GM23338 (cell line): ENCODE data around the gene TRIM24. TPM values are rescaled to one million over a fixed set of nuclear protein-coding genes. Genes with fewer than 3 reads are reported as not detected.

Source experiments
- ATAC-seq: fragments of 200-7000 bp; cut with Tn5 transposase; 3 replicates; pipeline ENCODE4 v1.9.1; 2020
- DNase-seq: peaks from one replicate; pipeline ENCODE4 v3.0.0-alpha.2; 2015; ENCODE audit warnings: low spot score
- H2AFZ ChIP-seq: fragments of 200-600 bp; sonication (generic); 2 replicates; pipeline ENCODE4 v1.8.0; 2016; ENCODE audit warnings: antibody characterized with exemption, mild to moderate bottlenecking, moderate library complexity
- H3F3A ChIP-seq: fragments of 200-600 bp; sonication (generic); replicated peaks from 2 replicates; pipeline ENCODE4 v1.8.0; 2017; ENCODE audit warnings: antibody characterized with exemption, mixed run types, low read depth
- H3K27ac ChIP-seq: fragments of 200-600 bp; sonication (generic); 2 replicates; pipeline ENCODE4 v1.6.1; 2016; ENCODE audit warnings: low read depth
- H3K27me3 ChIP-seq: fragments of 200-600 bp; sonication (generic); 2 replicates; pipeline ENCODE4 v1.8.0; 2016; ENCODE audit warnings: mild to moderate bottlenecking, mixed run types, moderate library complexity; ENCODE audit not compliant: insufficient read depth
- H3K36me3 ChIP-seq: fragments of 200-600 bp; sonication (generic); 2 replicates; pipeline ENCODE4 v1.8.0; 2016; ENCODE audit warnings: mild to moderate bottlenecking; ENCODE audit not compliant: insufficient read depth
- H3K4me1 ChIP-seq: fragments of 200-600 bp; sonication (generic); 2 replicates; pipeline ENCODE4 v1.8.0; 2016; ENCODE audit warnings: mild to moderate bottlenecking, moderate library complexity; ENCODE audit not compliant: insufficient read depth
- H3K4me2 ChIP-seq: fragments of 200-600 bp; sonication (generic); 2 replicates; pipeline ENCODE4 v1.7.1; 2017; ENCODE audit warnings: mixed run types
- H3K4me3 ChIP-seq: fragments of 200-600 bp; sonication (generic); 2 replicates; pipeline ENCODE4 v1.6.1; 2016; ENCODE audit warnings: mixed run types
- H3K79me2 ChIP-seq: fragments of 200-600 bp; sonication (generic); replicated peaks from 2 replicates; pipeline ENCODE4 v1.8.0; 2017; ENCODE audit warnings: mild to moderate bottlenecking; ENCODE audit not compliant: insufficient read depth
- H3K9me2 ChIP-seq: fragments of 200-600 bp; sonication (generic); 2 replicates; pipeline ENCODE4 v1.8.0; 2017; ENCODE audit not compliant: insufficient read depth
- H4K20me1 ChIP-seq: fragments of 200-600 bp; sonication (generic); replicated peaks from 2 replicates; pipeline ENCODE4 v1.8.0; 2017; ENCODE audit warnings: mild to moderate bottlenecking; ENCODE audit not compliant: insufficient read depth
- H3K27ac Mint-ChIP-seq: 2 replicates; pipeline ENCODE4 v1.8.0; 2020; ENCODE audit warnings: inconsistent platforms, mild to moderate bottlenecking, moderate library complexity, mixed read lengths
- H3K27me3 Mint-ChIP-seq: 3 replicates; pipeline ENCODE4 v1.8.0; 2022; ENCODE audit warnings: low read depth, mild to moderate bottlenecking, moderate library complexity, mixed read lengths, inconsistent platforms; ENCODE audit not compliant: insufficient read depth, poor library complexity
- H3K36me3 Mint-ChIP-seq: 3 replicates; pipeline ENCODE4 v1.8.0; 2021; ENCODE audit warnings: low read depth, mild to moderate bottlenecking, inconsistent platforms, moderate library complexity, mixed read lengths
- H3K4me1 Mint-ChIP-seq: 3 replicates; pipeline ENCODE4 v1.8.0; 2020; ENCODE audit warnings: mild to moderate bottlenecking, inconsistent platforms, mixed read lengths
- H3K4me3 Mint-ChIP-seq: 3 replicates; pipeline ENCODE4 v1.8.0; 2021; ENCODE audit warnings: moderate library complexity, mild to moderate bottlenecking, inconsistent platforms, mixed read lengths
- H3K9me3 Mint-ChIP-seq: 3 replicates; pipeline ENCODE4 v1.8.0; 2020; ENCODE audit warnings: moderate library complexity, mild to moderate bottlenecking, inconsistent platforms, mixed read lengths
- CREB1 ChIP-seq: fragments of 250-450 bp; sonication (Bioruptor Pico); IDR thresholded peaks from 2 replicates; pipeline ENCODE4 v1.5.0; 2020; ENCODE audit warnings: low read depth, mild to moderate bottlenecking, moderate library complexity
- CTCF ChIP-seq, 2 experiments: fragments of 200-600 bp in 1 of 2; sonication (generic) in 1 of 2; conservative IDR thresholded peaks; 2 replicates each; pipeline versions ENCODE4 v1.5.1 to v1.6.1; 2016 to 2017; ENCODE audit warnings: antibody characterized with exemption in 2 of 2, low read depth in 2 of 2, mild to moderate bottlenecking in 2 of 2, moderate library complexity in 1 of 2
- ETS1 ChIP-seq: IDR thresholded peaks from 2 replicates; pipeline ENCODE4 v1.6.1; 2016; ENCODE audit warnings: antibody characterized with exemption
- EZH2 ChIP-seq: fragments of 200-600 bp; sonication (generic); IDR thresholded peaks from one replicate; pipeline ENCODE4 v1.8.0; 2017; ENCODE audit warnings: antibody characterized with exemption, mild to moderate bottlenecking, low read depth; ENCODE audit not compliant: unreplicated experiment
- EZH2phosphoT487 ChIP-seq: fragments of 200-600 bp; sonication (generic); IDR thresholded peaks from one replicate; pipeline ENCODE4 v1.8.1; 2018; ENCODE audit warnings: antibody characterized with exemption; ENCODE audit not compliant: unreplicated experiment
- JUNB ChIP-seq: IDR thresholded peaks from one replicate; pipeline ENCODE4 v1.6.1; 2016; ENCODE audit warnings: antibody characterized with exemption; ENCODE audit not compliant: unreplicated experiment
- NANOG ChIP-seq: IDR thresholded peaks from 2 replicates; pipeline ENCODE4 v1.6.1; 2016; ENCODE audit warnings: antibody characterized with exemption, borderline replicate concordance
- POLR2AphosphoS5 ChIP-seq: IDR thresholded peaks from 2 replicates; pipeline ENCODE4 v1.6.1; 2016; ENCODE audit warnings: antibody characterized with exemption, low read depth
- REST ChIP-seq: IDR thresholded peaks from one replicate; pipeline ENCODE4 v1.6.1; 2018; ENCODE audit warnings: antibody characterized with exemption; ENCODE audit not compliant: unreplicated experiment
- STAT1 ChIP-seq: IDR thresholded peaks from one replicate; pipeline ENCODE4 v1.6.1; 2016; ENCODE audit warnings: antibody characterized with exemption; ENCODE audit not compliant: unreplicated experiment
- ZNF114 ChIP-seq: fragments of 250-450 bp; sonication (Bioruptor Pico); IDR thresholded peaks from 2 replicates; pipeline ENCODE4 v1.5.0; 2020; ENCODE audit warnings: mild to moderate bottlenecking, moderate library complexity
- ZNF331 ChIP-seq: fragments of 250-450 bp; sonication (Bioruptor Pico); IDR thresholded peaks from 2 replicates; pipeline ENCODE4 v1.5.0; 2020; ENCODE audit warnings: low read depth, mild to moderate bottlenecking, moderate library complexity
- ZNF462 ChIP-seq: fragments of 250-450 bp; sonication (Bioruptor Pico); IDR thresholded peaks from 2 replicates; pipeline ENCODE4 v1.5.0; 2020; ENCODE audit warnings: mild to moderate bottlenecking, moderate library complexity
- polyA plus RNA-seq: library from polyadenylated mRNA; unstranded; fragments of >200 nt; fragmentation: Nextera tagmentation; extraction: Ambion mirVana; gene quantifications from 2 replicates; pipeline ENCODE4 v1.2.1, GENCODE V29; 2016
- total RNA-seq: library from RNA; depleted of rRNA; stranded (reverse); fragments of >200 nt; shearing (Covaris generic); gene quantifications from 2 replicates; pipeline ENCODE4 v1.2.3, GENCODE V29; 2014

The TRIM24 gene
- total and polyA plus RNA-seq, 2 experiments from 2014 or later = 67.0 to 120 TPM

GRCh38 chr7:138616085-138616484, 156.0 kb downstream of the TRIM24 start (continued):
- no peak for TF ChIP-seq ZNF462 (CRISPR knock-in tag)

GRCh38 chr7:138618506-138618905, 158.4 kb downstream of the TRIM24 start:
- no peaks in the 10 kb centered on the region for H3K9me3 Mint-ChIP-seq
- no peaks in the 10 kb centered on the region for H4K20me1 ChIP-seq
- no peak for TF ChIP-seq EZH2
- no peak for TF ChIP-seq NANOG
- TF ChIP-seq REST = no peak
- TF ChIP-seq JUNB = no peak
- no peak for TF ChIP-seq POLR2AphosphoS5
- no peak for TF ChIP-seq EZH2phosphoT487
- TF ChIP-seq STAT1 = no peak
- no peak for TF ChIP-seq ZNF114 (CRISPR knock-in tag)
- TF ChIP-seq ZNF331 (CRISPR knock-in tag) = no peak
- TF ChIP-seq CREB1 (CRISPR knock-in tag) = no peak
- no peak for TF ChIP-seq ETS1
- TF ChIP-seq CTCF (conservative IDR thresholded peaks at IDR 0.05; ENCODE audit: low read depth in 2 of 2) = no peak

More at GRCh38 chr7:138618506-138618905, 158.4 kb downstream of the TRIM24 start:
- Mint-ChIP-seq H3K27me3 (peaks cover 2% of the 10 kb centered on the region), H3K27ac (no peak overlapping the region), H3K36me3 (no peaks in the 10 kb centered on the region), H3K4me1 (no peaks in the 10 kb centered on the region), H3K4me3 (no peak overlapping the region)
- no peaks in the 10 kb centered on the region for H3K27me3 ChIP-seq
- no peaks in the 10 kb centered on the region for H3F3A ChIP-seq
- ATAC-seq (no peak), DNase-seq (no peak)
- H3K79me2 ChIP-seq = no peaks in the 10 kb centered on the region
- H3K4me3 ChIP-seq = no peak overlapping the region
- no peaks in the 10 kb centered on the region for H3K36me3 ChIP-seq
- no peak overlapping the region for H3K27ac ChIP-seq
- H3K9me2 ChIP-seq = no peaks in the 10 kb centered on the region
- no peak overlapping the region for H2AFZ ChIP-seq
- H3K4me1 ChIP-seq = no peaks in the 10 kb centered on the region
- no peak overlapping the region for H3K4me2 ChIP-seq
